HG02938 (cell line): ENCODE data around the gene PDZD4.

Source experiments
- ATAC-seq: cut with Tn5 transposase; IDR thresholded peaks from one replicate; pipeline ENCODE4 v1.9.1; 2021; ENCODE audit warnings: mild to moderate bottlenecking, moderate library complexity; ENCODE audit not compliant: unreplicated experiment

PDZD4 gene

GRCh38 chrX:153763989-153764755 is 66.2 kb downstream of the PDZD4 start, which contains the start of gene PLXNB3:
Gene PLXNB3, plus strand, starts transcription at chrX:153764249. Its CDS starts 1,287 bp downstream, at chrX:153765536.
- ATAC-seq: no peak

GRCh38 chrX:153763298-153763932 is 66.9 kb downstream of the PDZD4 start:
- no peak for ATAC-seq

- no peak for ATAC-seq
Measured at GRCh38 chrX:153762626-153763173, 67.6 kb downstream of the PDZD4 start.

GRCh38 chrX:153761863-153762262 is 68.5 kb downstream of the PDZD4 start:
- ATAC-seq: no peak

GRCh38 chrX:153755136-153755535 is 75.2 kb downstream of the PDZD4 start:
- ATAC-seq: no peak
